Progenitor cell of endocrine pancreas (in vitro differentiated cells): ENCODE results near the gene OPA1. TPM values are rescaled to one million over a fixed set of nuclear protein-coding genes. Genes with fewer than 3 reads are reported as not detected.

Experiments
- DNase-seq: peaks from one replicate; pipeline ENCODE4 v3.0.0; 2021; ENCODE audit warnings: low spot score; ENCODE audit not compliant: unreplicated experiment
- H3K27ac Mint-ChIP-seq: 2 replicates; pipeline ENCODE4 v1.8.0; 2021; ENCODE audit warnings: mild to moderate bottlenecking, moderate library complexity, mixed read lengths
- H3K27me3 Mint-ChIP-seq: 2 replicates; pipeline ENCODE4 v1.8.0; 2021; ENCODE audit warnings: mixed read lengths
- H3K36me3 Mint-ChIP-seq: 2 replicates; pipeline ENCODE4 v1.8.0; 2022; ENCODE audit warnings: mixed read lengths; ENCODE audit not compliant: insufficient read depth
- H3K4me1 Mint-ChIP-seq: 2 replicates; pipeline ENCODE4 v1.8.0; 2021; ENCODE audit warnings: low read depth, mixed read lengths
- H3K4me3 Mint-ChIP-seq: 2 replicates; pipeline ENCODE4 v1.8.0; 2021; ENCODE audit warnings: low read depth, mild to moderate bottlenecking, moderate library complexity, mixed read lengths
- H3K9me3 Mint-ChIP-seq: 2 replicates; pipeline ENCODE4 v1.8.0; 2021; ENCODE audit warnings: low read depth, mixed read lengths
- total RNA-seq: library from RNA; stranded (reverse); gene quantifications from 2 replicates; pipeline ENCODE4 v1.2.1, GENCODE V29; 2021
- TF ChIP-seq, protein P1 (sequence below): fragments of 200-600 bp; sonication (generic); IDR thresholded peaks from one replicate; pipeline ENCODE4 v1.5.0; 2021; ENCODE audit warnings: antibody characterized with exemption, mild to moderate bottlenecking; ENCODE audit not compliant: unreplicated experiment

The OPA1 gene
- total RNA-seq, 1 donor from 2014 or later: 60.8 TPM

GRCh38 chr3:193552923-193553322, 40.1 kb upstream of the OPA1 start:
- TF ChIP-seq, protein P1, sequence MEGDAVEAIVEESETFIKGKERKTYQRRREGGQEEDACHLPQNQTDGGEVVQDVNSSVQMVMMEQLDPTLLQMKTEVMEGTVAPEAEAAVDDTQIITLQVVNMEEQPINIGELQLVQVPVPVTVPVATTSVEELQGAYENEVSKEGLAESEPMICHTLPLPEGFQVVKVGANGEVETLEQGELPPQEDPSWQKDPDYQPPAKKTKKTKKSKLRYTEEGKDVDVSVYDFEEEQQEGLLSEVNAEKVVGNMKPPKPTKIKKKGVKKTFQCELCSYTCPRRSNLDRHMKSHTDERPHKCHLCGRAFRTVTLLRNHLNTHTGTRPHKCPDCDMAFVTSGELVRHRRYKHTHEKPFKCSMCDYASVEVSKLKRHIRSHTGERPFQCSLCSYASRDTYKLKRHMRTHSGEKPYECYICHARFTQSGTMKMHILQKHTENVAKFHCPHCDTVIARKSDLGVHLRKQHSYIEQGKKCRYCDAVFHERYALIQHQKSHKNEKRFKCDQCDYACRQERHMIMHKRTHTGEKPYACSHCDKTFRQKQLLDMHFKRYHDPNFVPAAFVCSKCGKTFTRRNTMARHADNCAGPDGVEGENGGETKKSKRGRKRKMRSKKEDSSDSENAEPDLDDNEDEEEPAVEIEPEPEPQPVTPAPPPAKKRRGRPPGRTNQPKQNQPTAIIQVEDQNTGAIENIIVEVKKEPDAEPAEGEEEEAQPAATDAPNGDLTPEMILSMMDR: no peak
- peak overlapping the region; percentile 68 for H3K4me3 Mint-ChIP-seq

DNA sequence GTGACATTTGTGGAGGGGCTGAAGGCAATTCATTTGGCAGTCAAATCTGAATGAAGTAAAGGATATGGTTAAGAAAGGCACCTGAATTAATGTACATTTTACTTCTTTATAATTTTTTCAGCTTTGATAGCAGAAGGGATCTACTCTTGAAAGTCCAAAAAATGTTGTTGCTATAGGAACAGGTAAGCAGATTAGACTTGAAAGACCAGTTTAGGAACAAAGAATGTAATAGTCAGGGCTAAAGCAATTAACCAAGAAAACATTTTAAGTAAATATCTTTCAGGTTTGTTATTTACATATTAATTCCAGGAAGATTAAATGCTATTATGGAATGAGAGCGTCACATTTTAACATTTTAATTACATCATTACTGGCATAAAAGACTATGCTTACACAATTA, 39.4 kb upstream of the OPA1 start:
- Mint-ChIP-seq H3K36me3 (peaks cover 1% of the 10 kb centered on the region), H3K27ac (no peak overlapping the region), H3K4me3 (peak overlapping the region; percentile 68), H3K9me3 (no peaks in the 10 kb centered on the region), H3K4me1 (peaks cover 42% of the 10 kb centered on the region), H3K27me3 (no peaks in the 10 kb centered on the region)
- TF ChIP-seq, protein P1: no peak
- no peak for DNase-seq

More at GRCh38 chr3:193552923-193553322, 40.1 kb upstream of the OPA1 start:
- peaks cover 1% of the 10 kb centered on the region for H3K36me3 Mint-ChIP-seq
- peak overlapping the region; percentile 81 for H3K27ac Mint-ChIP-seq
- H3K27me3 Mint-ChIP-seq: no peaks in the 10 kb centered on the region
- no peak for DNase-seq
- no peaks in the 10 kb centered on the region for H3K9me3 Mint-ChIP-seq
- H3K4me1 Mint-ChIP-seq: peaks cover 42% of the 10 kb centered on the region

- peaks cover 42% of the 10 kb centered on the region for H3K4me1 Mint-ChIP-seq
- H3K9me3 Mint-ChIP-seq: no peaks in the 10 kb centered on the region
- H3K36me3 Mint-ChIP-seq: peaks cover 1% of the 10 kb centered on the region
- peak within 1 kb of the TSS; percentile 68 for H3K4me3 Mint-ChIP-seq
- peak; percentile 16 for DNase-seq
- no peaks in the 10 kb centered on the region for H3K27me3 Mint-ChIP-seq
- TF ChIP-seq, protein P1: no peak
- H3K27ac Mint-ChIP-seq: peak within 1 kb of the TSS; percentile 92
Observed at GRCh38 chr3:193554811-193555210, 38.2 kb upstream of the OPA1 start, which contains the start of gene ATP13A4. Gene ATP13A4 (minus strand): TSS chr3:193554895. CDS start chr3:193554799, 96 bp downstream.

- Mint-ChIP-seq H3K27ac (no peak overlapping the region), H3K27me3 (no peaks in the 10 kb centered on the region), H3K4me1 (peaks cover 40% of the 10 kb centered on the region), H3K36me3 (no peaks in the 10 kb centered on the region), H3K9me3 (no peaks in the 10 kb centered on the region), H3K4me3 (no peak overlapping the region)
- TF ChIP-seq, protein P1: no peak
- no peak for DNase-seq
Observed at GRCh38 chr3:193556841-193557240, 36.2 kb upstream of the OPA1 start.

- Mint-ChIP-seq H3K27ac (no peak overlapping the region), H3K4me1 (peaks cover 24% of the 10 kb centered on the region), H3K9me3 (no peaks in the 10 kb centered on the region), H3K36me3 (no peaks in the 10 kb centered on the region), H3K4me3 (no peak overlapping the region), H3K27me3 (no peaks in the 10 kb centered on the region)
- no peak for DNase-seq
- TF ChIP-seq, protein P1: no peak
Observed at GRCh38 chr3:193559100-193559499, 33.9 kb upstream of the OPA1 start.
